GM21576 (cell line): Measurements from ENCODE around the gene EFNA5.

Experiments
- ATAC-seq: cut with Tn5 transposase; IDR thresholded peaks from one replicate; pipeline ENCODE4 v1.9.1; 2021; ENCODE audit warnings: mild to moderate bottlenecking, moderate library complexity; ENCODE audit not compliant: unreplicated experiment

Gene EFNA5

GRCh38 chr5:107523029-107523680, 147.6 kb downstream of the EFNA5 start:
- ATAC-seq = no peak

- no peak for ATAC-seq
Measured at GRCh38 chr5:107522456-107522855, 148.3 kb downstream of the EFNA5 start.

DNA sequence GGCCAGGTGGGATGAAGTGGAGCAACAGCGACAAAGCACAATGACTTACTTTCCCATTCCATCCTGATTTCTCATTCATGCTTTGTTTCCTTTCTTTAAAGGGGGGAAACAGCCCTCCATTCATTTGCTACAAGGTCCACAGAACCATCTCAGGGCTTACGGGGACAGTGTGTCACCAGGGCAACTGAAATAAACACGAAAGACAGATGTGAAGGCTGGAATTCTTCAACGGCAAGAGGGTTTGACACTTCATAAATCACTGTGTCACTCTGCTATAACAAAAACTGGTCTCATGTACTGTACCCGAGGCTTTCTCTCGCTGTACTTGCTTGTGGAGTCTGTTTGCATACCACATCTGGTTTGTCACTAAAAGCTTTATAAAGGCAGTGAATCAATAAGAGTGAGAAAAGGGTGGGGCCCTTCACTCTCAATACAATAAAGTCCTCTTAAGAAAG, 150.8 kb downstream of the EFNA5 start:
- ATAC-seq = no peak

GRCh38 chr5:107518616-107519015, 152.1 kb downstream of the EFNA5 start:
- ATAC-seq = no peak

GRCh38 chr5:107518190-107518589, 152.5 kb downstream of the EFNA5 start:
- ATAC-seq = no peak

GRCh38 chr5:107517185-107518033, 153.3 kb downstream of the EFNA5 start:
- ATAC-seq = no peak

GRCh38 chr5:107516452-107517184, 154.1 kb downstream of the EFNA5 start:
- no peak for ATAC-seq

GRCh38 chr5:107515521-107516080, 155.1 kb downstream of the EFNA5 start:
- ATAC-seq = no peak

DNA sequence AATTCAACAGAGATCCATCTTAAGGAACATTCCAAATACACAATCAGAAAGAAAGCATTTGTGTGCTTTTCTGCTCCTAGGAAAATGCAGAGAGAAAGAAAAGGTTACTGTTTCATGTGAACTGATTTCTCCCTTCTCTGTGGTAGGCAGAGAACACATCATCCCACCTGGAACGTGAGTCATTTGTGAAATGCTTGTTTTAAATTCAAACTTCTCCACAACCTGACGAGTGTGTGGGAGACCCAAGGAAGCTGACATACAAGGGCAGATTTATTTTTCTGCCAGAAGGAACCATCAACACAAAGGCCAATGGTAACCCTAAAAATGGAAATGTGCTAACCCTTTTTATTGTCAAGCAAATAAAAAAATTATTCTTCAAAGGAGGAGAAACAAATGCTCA, 156.4 kb downstream of the EFNA5 start:
- no peak for ATAC-seq

GRCh38 chr5:107513337-107514085, 157.2 kb downstream of the EFNA5 start:
- ATAC-seq = no peak

- ATAC-seq = no peak
Measured at GRCh38 chr5:107512029-107512428, 158.7 kb downstream of the EFNA5 start.

DNA sequence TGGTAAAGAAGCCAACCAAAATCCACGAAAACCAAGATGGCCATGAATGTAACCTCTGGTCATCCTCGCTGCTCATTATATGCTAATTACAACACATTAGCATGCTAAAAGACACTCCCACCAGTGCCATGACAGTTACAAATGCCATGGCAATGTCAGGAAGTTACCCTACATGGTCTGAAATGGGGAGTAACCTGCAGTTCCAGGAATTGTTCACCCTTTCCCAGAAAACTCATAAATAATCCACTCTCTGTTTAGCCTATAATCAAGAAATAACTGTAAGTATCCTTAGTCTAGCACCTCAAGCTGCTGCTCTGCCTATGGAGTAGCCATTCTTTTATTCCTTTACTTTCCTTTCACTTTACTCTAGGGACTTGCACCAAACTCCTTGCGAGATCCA, 160.6 kb downstream of the EFNA5 start:
- ATAC-seq = no peak

DNA sequence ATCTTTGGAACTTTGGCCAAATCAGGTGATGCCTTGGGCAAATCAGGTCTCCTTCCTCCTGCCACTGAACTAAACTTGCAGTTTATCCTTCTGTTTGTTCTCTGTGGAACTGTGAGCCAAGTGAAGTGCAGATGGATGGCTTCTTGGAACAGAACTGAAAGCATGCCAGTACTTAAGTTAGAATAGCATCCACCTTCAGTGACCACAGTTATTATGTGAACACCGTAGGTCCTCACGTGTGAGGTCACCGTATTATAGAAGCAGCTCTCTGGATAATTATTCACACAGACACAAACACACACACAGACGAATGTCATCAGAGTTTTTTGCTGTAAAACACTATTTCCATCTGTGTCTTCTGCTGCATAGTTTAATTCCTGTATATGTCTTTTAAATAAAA, 162.6 kb downstream of the EFNA5 start:
- ATAC-seq = no peak

DNA sequence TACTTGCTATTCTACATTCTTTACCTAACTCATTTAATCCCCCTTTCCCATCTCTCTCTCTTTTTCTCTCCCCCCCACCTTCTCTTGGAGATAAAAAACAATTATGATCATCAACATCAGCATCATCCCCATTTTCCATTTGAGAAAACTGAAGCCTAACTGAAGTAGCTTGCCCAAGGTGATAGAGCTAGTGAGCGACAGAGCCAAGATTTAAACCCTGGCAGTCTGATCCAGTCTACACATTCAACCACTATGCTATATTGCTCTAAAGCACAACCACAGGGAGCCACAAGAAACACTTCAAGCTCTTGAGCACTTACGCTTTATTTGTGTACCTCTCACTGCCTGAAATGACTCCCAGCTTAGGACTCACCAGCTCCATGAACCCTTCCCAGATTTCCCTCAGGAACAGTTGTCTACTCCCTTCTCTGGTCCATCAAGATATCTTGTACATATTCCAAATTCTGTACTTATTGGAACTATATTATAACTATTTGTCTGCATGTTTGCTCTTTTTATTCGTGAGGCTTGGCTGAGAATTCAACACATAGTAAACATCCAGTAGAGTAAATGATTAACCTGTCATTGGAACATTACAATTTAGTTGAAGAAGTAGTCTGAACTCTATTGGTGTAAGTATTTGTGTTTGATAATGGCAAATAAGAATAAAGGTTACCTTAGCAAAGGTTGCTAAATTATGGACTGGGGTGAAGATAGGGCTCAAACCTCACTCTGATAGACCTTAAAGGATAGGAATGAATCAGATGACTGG, 164.8 kb downstream of the EFNA5 start:
- ATAC-seq = no peak

GRCh38 chr5:107504424-107504823, 166.3 kb downstream of the EFNA5 start:
- no peak for ATAC-seq

GRCh38 chr5:107502676-107503060, 168.1 kb downstream of the EFNA5 start:
- ATAC-seq = no peak

GRCh38 chr5:107501965-107502675, 168.6 kb downstream of the EFNA5 start:
- no peak for ATAC-seq

- no peak for ATAC-seq
Measured at GRCh38 chr5:107500840-107501239, 169.9 kb downstream of the EFNA5 start.

DNA sequence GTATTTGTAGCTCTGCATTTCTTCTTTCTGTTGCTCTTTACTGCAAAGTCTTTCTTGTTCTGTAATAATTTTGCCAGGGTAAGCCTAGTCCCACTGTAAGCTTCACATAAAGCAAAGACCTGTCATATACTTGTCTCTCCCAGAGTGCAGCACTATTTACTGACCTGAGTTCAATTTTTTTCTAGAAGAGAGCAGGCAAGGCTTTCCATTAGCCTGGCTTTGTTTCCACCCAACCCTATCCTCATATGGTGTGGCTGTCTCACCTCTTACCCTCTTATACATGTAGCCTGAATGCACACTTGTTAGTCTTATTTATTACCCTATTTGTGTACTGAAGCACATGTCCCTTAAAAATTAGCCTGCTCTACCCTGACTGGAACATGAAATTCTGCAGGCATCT, 170.4 kb downstream of the EFNA5 start:
- no peak for ATAC-seq
